Suprapubic skin (tissue), 4 donors: Measurements from ENCODE around the gene DHX35. TPM values are rescaled to one million over a fixed set of nuclear protein-coding genes. Genes with fewer than 3 reads are reported as not detected.
A peak's percentile ranks its signal among the peaks of the same experiment; 100 is the strongest.

Source experiments
- DNase-seq, 2 donors: peaks; one replicate each; pipeline ENCODE4 v3.0.0-alpha.2; 2019; ENCODE audit warnings: low spot score in 2 of 2
- H3K27ac ChIP-seq: fragments of 200-600 bp; sonication (generic); one replicate; pipeline ENCODE4 v1.5.1; 2019
- H3K27me3 ChIP-seq: fragments of 200-600 bp; sonication (generic); one replicate; pipeline ENCODE4 v1.5.1; 2019
- H3K36me3 ChIP-seq: fragments of 200-600 bp; sonication (generic); one replicate; pipeline ENCODE4 v1.5.1; 2019
- H3K4me1 ChIP-seq: fragments of 200-600 bp; sonication (generic); one replicate; pipeline ENCODE4 v1.5.1; 2019
- H3K4me3 ChIP-seq: fragments of 200-600 bp; sonication (generic); one replicate; pipeline ENCODE4 v1.5.1; 2019; ENCODE audit warnings: mild to moderate bottlenecking
- H3K9me3 ChIP-seq: fragments of 200-600 bp; sonication (generic); one replicate; pipeline ENCODE4 v1.5.1; 2019
- CTCF ChIP-seq, 2 donors: fragments of 200-600 bp in 1 of 2; fragments of 450-650 bp in 1 of 2; sonication (generic) in 1 of 2; IDR thresholded peaks; one replicate each; pipeline ENCODE4 v1.5.1; 2016 to 2019; ENCODE audit warnings: antibody characterized with exemption in 2 of 2, mild to moderate bottlenecking in 1 of 2, moderate library complexity in 1 of 2
- EP300 ChIP-seq: sonication (generic); formaldehyde crosslinking; IDR thresholded peaks from one replicate; pipeline ENCODE4 v1.6.1; 2017; ENCODE audit warnings: antibody characterized with exemption
- POLR2A ChIP-seq, 2 donors: fragments of 450-650 bp; IDR thresholded peaks; one replicate each; pipeline ENCODE4 v1.6.1; 2017; ENCODE audit warnings: antibody characterized with exemption in 2 of 2, mild to moderate bottlenecking in 2 of 2, moderate library complexity in 2 of 2
- POLR2AphosphoS5 ChIP-seq, 3 donors: sonication (generic); formaldehyde crosslinking; IDR thresholded peaks; one replicate each; pipeline ENCODE4 v1.6.1; 2017; ENCODE audit warnings: antibody characterized with exemption in 3 of 3
- WGBS: methylation state at CpG from one replicate; pipeline ENCODE4 v1.1.5; 2018; 5-methylcytosine and 5-hydroxymethylcytosine counted together
- total RNA-seq, 4 donors: library from RNA; depleted of rRNA; stranded (reverse); fragments of >200 nt; gene quantifications; one replicate each; pipeline ENCODE4 v1.1.0, GENCODE V29; 2016

Gene DHX35
- total RNA-seq, 4 donors from 2014 or later = 8.4 to 22.9 (median 11.9) TPM

DNA sequence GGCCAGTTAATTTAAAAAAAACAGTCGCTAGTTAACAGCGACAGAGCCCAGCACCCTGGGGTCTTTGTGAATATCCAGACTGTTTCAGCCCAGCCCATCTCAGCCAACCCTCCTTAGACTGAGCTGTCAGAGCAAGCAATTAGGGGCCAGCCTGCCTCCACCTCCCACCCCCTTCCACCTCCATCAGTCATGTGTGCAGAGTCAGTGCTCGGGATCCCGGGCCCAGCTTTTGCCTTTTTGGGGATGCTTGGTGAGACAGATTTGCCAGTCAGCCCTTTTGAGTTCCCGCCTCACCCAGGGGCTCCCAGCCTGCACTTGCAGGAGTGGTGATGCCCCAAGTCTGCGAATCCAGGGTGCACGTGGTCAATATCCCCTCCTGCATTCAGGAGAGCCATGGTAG, 42.5 kb upstream of the DHX35 start:
- DNase-seq = no peak
- Histone ChIP-seq H3K27ac (no peak overlapping the region), H3K27me3 (peaks cover 19% of the 10 kb centered on the region), H3K9me3 (no peaks in the 10 kb centered on the region), H3K4me1 (no peaks in the 10 kb centered on the region), H3K36me3 (peaks cover 6% of the 10 kb centered on the region), H3K4me3 (no peak overlapping the region)
- TF ChIP-seq EP300 = no peak
- 67% methylated on average over 2 of the region's 7 CpGs for WGBS

DNA sequence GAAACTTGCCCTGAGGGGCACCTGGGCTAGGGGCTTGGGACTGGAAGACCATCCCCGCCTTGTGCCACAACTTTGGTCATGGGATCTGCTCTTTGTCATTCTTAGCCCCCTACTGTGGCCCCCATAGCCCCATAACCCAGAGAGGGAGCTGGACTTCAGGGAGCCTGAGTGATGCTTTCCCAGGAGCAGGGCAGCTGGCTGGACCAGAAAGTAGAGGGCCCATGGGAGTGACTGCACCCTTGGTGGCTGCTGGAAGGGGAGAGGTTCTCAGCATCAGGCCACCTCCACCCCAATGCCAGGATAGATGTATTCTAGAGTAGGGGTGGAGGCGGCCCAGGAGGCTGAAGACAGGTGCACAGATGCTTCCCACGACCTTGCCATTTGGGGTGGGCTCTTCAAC, 41.7 kb upstream of the DHX35 start:
- peaks cover 6% of the 10 kb centered on the region for H3K36me3 ChIP-seq
- no peak for TF ChIP-seq POLR2AphosphoS5 (IDR thresholded peaks at IDR 0.05)
- no peak for TF ChIP-seq CTCF (IDR thresholded peaks at IDR 0.05)
- TF ChIP-seq POLR2A (IDR thresholded peaks at IDR 0.05) = no peak
- TF ChIP-seq EP300 = no peak
- WGBS = 77% methylated on average over 3 of the region's 3 CpGs
- H3K27ac ChIP-seq = no peak overlapping the region
- H3K9me3 ChIP-seq = no peaks in the 10 kb centered on the region
- H3K4me3 ChIP-seq = no peak overlapping the region
- H3K4me1 ChIP-seq = no peaks in the 10 kb centered on the region
- H3K27me3 ChIP-seq = peaks cover 19% of the 10 kb centered on the region
- no peak for DNase-seq

DNA sequence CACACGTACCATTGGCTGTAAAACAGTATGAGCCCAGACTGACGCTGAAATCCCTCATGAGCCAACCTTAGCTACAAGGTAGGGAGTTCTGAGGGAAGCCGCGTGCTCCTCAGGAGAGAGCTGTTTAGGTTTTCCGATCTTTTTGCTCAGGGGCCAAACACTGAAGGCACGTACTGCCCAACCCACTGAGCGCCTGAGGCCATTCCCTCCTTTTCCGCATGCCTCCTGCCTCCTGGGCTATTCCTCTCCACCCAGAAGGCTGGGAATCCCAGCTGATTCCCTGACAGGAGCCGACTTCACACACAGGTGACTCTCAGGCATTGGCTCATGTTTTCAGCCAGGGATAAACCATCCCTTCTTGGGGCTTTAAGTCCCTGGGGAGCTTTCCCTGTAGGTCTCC, 41.3 kb upstream of the DHX35 start:
- peaks cover 19% of the 10 kb centered on the region for H3K27me3 ChIP-seq
- H3K4me1 ChIP-seq = no peaks in the 10 kb centered on the region
- H3K36me3 ChIP-seq = peaks cover 6% of the 10 kb centered on the region
- WGBS = 70% methylated on average over 7 of the region's 9 CpGs
- TF ChIP-seq POLR2A (IDR thresholded peaks at IDR 0.05) = no peak
- no peak for TF ChIP-seq EP300
- no peak for TF ChIP-seq POLR2AphosphoS5 (IDR thresholded peaks at IDR 0.05)
- H3K9me3 ChIP-seq = no peaks in the 10 kb centered on the region
- H3K4me3 ChIP-seq = no peak overlapping the region
- DNase-seq = no peak
- H3K27ac ChIP-seq = no peak overlapping the region

- H3K4me3 ChIP-seq = no peak overlapping the region
- peaks cover 11% of the 10 kb centered on the region for H3K27me3 ChIP-seq
- WGBS = 90% methylated on average over 2 of the region's 2 CpGs
Measured at GRCh38 chr20:38924718-38925117, 37.4 kb upstream of the DHX35 start.

DNA sequence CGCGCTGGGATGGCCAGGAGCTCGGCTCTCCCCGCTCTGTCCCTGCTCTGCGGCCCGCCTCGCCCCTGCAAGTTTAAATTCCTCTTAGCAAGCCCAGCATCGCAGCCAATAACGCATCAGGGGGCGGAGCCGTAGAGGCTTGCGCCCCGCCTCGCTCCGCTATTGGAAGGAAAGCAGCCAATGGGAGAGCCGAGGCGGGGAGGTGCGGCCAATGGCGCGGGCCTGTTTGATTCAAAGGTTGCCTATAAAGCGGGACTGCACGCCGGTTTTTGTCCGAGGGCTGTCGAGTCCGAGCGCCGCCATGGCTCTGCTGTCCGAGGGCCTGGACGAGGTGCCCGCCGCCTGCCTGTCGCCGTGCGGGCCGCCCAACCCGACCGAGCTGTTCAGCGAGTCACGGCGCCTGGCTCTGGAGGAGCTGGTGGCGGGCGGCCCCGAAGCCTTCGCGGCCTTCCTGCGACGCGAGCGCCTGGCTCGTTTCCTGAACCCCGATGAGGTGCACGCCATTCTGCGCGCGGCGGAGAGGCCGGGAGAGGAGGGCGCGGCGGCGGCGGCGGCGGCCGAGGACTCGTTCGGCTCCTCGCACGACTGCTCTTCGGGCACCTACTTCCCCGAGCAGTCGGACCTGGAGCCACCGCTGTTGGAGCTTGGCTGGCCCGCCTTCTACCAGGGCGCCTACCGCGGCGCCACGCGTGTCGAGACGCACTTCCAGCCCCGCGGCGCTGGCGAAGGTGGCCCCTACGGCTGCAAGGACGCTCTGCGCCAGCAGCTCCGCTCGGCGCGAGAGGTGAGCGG, 35.8 kb upstream of the DHX35 start, which contains the start of gene FAM83D:
Gene FAM83D, plus strand, starts transcription at position 276 of the 792 bp plus-strand sequence. Its CDS starts 26 bp downstream, at position 302.
- H3K4me1 ChIP-seq = peaks cover 19% of the 10 kb centered on the region
- TF ChIP-seq EP300 (no peak), POLR2A (IDR thresholded peaks at IDR 0.05) (peak in 1 of 2 donors; percentile 19), CTCF (IDR thresholded peaks at IDR 0.05) (no peak), POLR2AphosphoS5 (IDR thresholded peaks at IDR 0.05) (peak in 2 of 3 donors; percentile 45 to 51)
- no peaks in the 10 kb centered on the region for H3K9me3 ChIP-seq
- H3K36me3 ChIP-seq = no peaks in the 10 kb centered on the region
- H3K27ac ChIP-seq = no peak within 1 kb of the TSS
- H3K27me3 ChIP-seq = peaks cover 4% of the 10 kb centered on the region
- peak; percentile 92 to 93 for DNase-seq
- WGBS = 0% methylated on average over 7 of the region's 95 CpGs
- H3K4me3 ChIP-seq = peak within 1 kb of the TSS; percentile 62

More at GRCh38 chr20:38924718-38925117, 37.4 kb upstream of the DHX35 start:
- Histone ChIP-seq H3K9me3 (no peaks in the 10 kb centered on the region), H3K4me1 (peaks cover 19% of the 10 kb centered on the region), H3K27ac (no peak overlapping the region), H3K36me3 (no peaks in the 10 kb centered on the region)
- TF ChIP-seq CTCF (IDR thresholded peaks at IDR 0.05) (no peak), EP300 (no peak), POLR2AphosphoS5 (IDR thresholded peaks at IDR 0.05) (no peak), POLR2A (IDR thresholded peaks at IDR 0.05) (no peak)
- no peak for DNase-seq

GRCh38 chr20:38926934-38927616, 35.1 kb upstream of the DHX35 start:
- Histone ChIP-seq H3K4me1 (peaks cover 19% of the 10 kb centered on the region), H3K4me3 (peak overlapping the region; percentile 62), H3K27me3 (peaks cover 4% of the 10 kb centered on the region), H3K9me3 (no peaks in the 10 kb centered on the region), H3K36me3 (no peaks in the 10 kb centered on the region), H3K27ac (no peak overlapping the region)
- DNase-seq = no peak
- WGBS = 8% methylated on average over 17 of the region's 27 CpGs
- TF ChIP-seq EP300 = no peak
- TF ChIP-seq POLR2AphosphoS5 (IDR thresholded peaks at IDR 0.05) = no peak
- no peak for TF ChIP-seq POLR2A (IDR thresholded peaks at IDR 0.05)
